WI38 (cell line): ENCODE data around the gene IL12B.

ENCODE experiments used
- H3K4me3 ChIP-seq: 2 replicates; pipeline ENCODE4 v1.5.1; 2011; ENCODE audit warnings: low read depth, mild to moderate bottlenecking, control low read depth, low read length
- CTCF ChIP-seq: IDR thresholded peaks from 2 replicates; pipeline ENCODE4 v1.5.1; 2012; ENCODE audit warnings: low read depth, mild to moderate bottlenecking, control low read depth, low read length

The IL12B gene

GRCh38 chr5:159345861-159346260, 15.6 kb upstream of the IL12B start:
- no peak overlapping the region for H3K4me3 ChIP-seq
- TF ChIP-seq CTCF, result no peak

GRCh38 chr5:159345336-159345735, 15.0 kb upstream of the IL12B start:
- no peak overlapping the region for H3K4me3 ChIP-seq
- TF ChIP-seq CTCF, result no peak

DNA sequence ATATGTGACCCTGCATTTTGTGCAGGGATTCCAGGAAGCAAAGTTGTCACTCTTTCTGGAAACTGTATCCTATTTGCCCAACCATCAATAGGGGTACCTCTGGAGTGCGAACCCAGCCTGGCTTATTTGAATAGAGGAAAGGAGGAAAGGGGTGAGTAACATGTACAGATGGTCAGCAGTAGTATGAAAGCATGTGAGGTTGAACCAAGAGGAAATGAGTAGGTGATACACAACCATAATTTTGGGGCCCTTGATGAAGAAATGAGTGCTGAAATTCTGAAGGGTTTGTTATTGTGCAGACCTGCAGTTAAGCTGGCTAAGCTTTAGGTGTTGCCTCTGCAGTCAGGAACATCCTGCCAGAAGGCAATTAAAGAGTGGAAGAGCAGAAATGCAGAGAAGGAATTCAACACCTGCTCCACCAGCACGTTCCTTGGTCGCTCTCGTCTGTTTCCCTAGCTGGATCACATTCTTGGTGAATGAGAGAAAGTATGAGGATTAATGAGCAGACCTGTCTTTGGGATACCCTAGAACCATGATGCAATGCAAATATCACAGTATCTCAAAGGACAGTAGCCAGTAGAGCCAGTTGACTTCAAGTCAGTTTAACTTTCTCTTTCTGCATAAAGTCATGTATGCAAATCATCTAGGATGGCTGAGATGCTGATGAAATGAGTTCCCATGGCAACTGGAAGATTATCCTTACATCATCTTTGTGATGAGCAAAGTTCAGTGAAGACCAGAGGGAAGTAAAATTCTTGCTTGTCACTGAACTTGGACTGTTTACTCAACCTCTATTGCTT, 13.2 kb upstream of the IL12B start:
- no peak for TF ChIP-seq CTCF
- H3K4me3 ChIP-seq, result no peak overlapping the region

GRCh38 chr5:159342840-159343239, 12.6 kb upstream of the IL12B start:
- H3K4me3 ChIP-seq, result no peak overlapping the region
- TF ChIP-seq CTCF, result no peak

DNA sequence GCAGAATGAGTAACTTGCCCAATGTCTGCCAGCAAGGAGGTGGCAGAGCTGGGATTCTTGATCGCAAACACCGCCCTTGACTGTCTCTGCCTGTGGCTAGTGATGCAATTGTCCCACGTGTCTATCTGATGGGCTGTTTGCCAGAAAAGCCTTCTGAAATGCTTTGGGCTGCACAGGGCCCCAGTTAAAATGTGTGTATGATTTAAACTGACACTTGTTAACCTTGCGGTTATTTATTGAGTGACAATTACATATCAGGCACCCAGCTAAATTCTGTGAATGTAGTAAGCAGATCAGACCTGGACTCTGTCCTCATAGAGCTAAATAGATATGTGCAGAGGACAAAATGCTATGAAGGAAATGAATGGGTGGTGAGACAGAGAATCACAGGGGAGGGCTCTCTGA, 11.6 kb upstream of the IL12B start:
- H3K4me3 ChIP-seq, result no peak overlapping the region
- TF ChIP-seq CTCF, result no peak

DNA sequence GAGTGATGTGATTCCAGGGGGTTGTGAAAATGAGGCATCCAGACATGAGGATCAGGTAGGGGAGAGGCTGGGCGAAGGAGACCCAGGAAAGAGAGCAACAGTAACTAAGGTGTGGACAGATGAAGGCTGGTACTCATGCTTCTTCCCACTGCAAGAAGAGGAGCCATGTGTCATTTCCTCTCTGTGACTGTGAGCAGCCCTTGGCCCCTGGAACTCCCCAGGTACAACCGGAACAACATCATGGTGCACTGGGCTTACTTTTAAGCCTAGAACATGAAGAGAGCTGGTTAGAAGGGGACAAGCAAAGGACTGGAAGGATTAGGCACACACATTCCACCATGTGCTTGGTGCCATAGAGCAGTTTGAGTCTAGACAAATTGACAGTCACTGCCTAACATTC, 10.9 kb upstream of the IL12B start:
- TF ChIP-seq CTCF, result no peak
- H3K4me3 ChIP-seq, result no peak overlapping the region

GRCh38 chr5:159340511-159340910, 10.2 kb upstream of the IL12B start:
- no peak overlapping the region for H3K4me3 ChIP-seq
- no peak for TF ChIP-seq CTCF
